GM18870 (cell line): ENCODE results near the gene NT5C1B.

Source experiments
- ATAC-seq: cut with Tn5 transposase; IDR thresholded peaks from one replicate; pipeline ENCODE4 v1.9.1; 2021; ENCODE audit warnings: moderate library complexity; ENCODE audit not compliant: unreplicated experiment

Gene NT5C1B

DNA sequence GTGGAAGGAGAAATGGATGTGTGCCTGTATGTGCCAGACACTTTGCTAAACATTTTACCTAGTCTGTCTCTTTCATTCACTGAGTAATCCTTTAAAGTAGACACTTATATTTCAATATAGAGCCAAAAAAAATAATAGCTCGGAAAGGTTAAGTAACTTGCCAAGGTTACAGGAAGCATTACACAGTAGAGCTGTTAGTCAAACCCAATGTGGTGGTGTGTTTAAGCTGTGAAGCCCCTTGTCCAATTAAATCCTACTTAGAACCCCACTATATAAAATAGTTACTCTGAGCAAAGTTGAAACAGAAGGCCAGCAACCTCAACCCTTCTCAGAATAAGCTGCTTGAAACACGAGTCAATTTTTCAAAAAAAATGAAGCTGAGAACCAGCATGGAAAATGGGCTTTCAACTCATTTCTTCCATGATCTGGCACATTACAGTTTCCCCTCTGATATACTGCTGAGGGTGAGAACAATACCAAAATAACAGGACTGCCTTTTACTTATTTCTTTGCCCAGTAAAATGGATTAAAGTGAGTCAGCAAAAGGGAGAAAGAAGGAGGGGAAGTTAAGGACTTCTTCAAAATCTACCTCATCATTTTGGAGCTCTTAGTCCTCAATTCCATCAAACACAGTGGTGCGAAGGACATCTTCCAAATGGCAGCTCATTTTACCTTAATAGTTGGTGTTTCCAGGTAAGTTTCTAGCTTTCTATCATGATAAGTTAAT lies 36.9 kb downstream of the NT5C1B start:
- ATAC-seq = no peak

DNA sequence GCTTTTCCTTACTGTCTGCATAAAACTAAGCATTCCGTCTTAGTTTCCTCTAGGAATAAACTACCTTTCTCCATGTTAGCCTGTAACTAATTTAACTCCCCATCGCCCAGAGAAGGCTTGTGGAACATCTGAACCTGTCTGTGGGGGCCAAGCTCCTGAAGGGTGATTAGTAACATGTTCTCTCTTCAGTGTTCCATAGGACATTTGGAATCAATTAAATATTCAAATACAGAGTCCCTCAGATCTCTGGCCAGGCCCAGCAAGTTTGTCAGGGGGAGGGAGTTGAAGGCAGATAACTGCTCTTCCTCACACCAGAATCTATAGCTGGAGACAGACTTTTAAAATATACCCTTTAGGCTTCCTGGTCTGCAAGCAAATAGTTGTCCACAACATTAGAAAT lies 37.7 kb downstream of the NT5C1B start:
- no peak for ATAC-seq

DNA sequence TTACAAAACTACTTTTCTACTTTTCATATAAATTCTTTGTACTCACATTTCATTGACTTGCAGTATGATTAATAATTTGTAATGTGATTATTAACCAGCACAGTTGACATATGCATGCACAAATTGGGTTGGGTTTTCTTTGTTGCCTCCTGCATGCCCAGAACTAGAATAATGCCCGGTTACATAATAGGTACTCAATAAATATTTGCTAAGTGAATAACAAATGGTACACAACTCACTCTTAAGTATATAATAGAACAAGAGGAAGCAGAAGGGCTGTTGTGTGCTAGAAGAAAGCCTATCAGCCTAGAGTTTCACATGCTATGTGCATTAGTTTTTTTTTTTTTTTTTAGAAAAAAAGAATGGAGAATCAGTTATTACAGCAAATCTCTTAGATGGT lies 38.2 kb downstream of the NT5C1B start:
- ATAC-seq = no peak

DNA sequence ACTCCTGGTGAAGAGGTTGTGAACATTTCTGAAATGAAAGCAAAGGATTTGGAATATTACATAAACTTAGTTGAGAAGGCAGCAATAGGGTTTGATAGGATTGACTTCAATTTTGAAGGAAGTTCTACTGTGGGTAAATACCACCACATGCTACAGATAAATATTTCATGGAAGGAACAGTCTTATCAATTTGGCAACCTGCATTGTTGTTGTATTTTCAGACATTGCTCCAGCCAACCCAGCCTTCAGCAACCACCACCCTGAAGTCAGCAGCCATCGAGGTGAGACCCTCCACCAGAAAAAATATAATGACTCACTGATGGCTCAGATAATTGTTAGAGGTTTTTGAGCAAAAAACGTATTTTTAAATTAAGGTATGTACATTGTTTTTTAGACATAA lies 38.9 kb downstream of the NT5C1B start:
- no peak for ATAC-seq

DNA sequence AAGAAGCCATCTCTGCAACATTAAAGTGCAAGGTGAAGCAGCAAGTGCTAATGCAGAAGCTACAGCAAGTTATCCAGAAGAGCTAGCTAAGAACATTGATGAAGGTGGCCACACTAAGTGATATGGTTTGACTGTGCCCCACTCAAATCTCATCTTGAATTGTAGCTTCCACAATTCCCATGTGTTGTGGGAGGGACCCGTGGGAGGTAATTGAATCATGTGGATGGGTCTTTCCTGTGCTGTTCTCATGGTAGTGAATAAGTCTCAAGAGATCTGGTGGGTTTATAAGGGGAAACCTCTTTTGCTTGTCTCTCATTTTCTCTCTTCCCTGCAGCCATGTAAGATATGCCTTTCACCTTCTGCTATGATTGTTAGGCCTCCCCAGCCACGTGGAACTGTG lies 40.3 kb downstream of the NT5C1B start:
- no peak for ATAC-seq

DNA sequence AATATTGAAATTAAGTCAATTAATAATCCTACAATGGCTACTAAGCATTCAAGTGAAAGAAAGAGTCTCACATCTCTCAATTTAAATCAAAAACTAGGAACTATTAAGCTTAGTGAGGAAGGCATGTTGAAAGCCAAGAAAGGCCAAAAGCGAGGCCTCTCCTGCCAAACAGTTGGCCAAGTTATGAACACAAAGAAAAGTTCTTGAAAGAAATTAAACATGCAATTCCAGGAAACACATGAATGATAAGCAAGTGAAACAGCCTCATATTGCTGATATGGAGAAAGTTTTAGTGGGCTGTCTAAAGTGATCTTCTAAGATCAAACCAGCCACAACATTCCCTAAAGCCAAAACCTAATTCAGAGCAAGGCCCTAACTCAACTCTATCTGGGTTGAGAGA lies 40.7 kb downstream of the NT5C1B start:
- ATAC-seq = no peak

DNA sequence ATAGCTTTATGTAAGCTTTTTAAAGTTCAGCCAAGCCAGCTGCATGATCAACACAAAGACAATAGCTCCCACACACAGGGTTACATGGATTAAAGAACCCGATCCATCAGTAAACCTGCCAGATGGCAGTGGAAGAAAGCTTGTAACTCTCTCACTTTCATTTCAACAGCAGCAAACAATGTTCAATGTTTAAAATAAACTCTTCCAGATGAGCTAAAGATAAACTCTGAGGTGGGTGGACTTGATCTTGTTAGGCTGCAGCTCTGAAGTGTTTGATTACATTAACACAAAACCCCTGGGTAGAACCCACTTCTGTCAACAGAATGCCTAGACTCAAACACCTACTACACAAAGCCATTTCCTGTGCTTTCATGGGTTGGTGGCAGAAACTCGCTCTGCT lies 42.8 kb downstream of the NT5C1B start:
- ATAC-seq = no peak

DNA sequence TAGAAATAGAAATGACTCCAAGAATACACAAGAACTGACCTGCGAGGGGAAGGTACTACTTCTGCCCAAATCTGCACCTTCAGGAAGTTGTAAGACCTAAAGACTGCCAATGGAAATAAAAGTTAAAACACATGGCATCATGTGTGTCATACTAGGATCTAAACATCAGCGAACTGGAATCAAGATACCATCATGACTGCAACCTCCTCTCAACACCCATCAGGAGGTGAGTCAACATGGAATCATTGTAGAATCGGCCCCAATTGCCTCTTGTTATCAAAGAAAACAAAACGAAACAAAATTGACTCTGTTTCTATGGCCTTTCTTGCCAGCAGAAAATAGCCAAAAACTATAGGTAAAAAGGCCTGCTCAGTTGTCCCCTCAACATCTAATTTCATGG lies 44.0 kb downstream of the NT5C1B start:
- ATAC-seq = no peak

DNA sequence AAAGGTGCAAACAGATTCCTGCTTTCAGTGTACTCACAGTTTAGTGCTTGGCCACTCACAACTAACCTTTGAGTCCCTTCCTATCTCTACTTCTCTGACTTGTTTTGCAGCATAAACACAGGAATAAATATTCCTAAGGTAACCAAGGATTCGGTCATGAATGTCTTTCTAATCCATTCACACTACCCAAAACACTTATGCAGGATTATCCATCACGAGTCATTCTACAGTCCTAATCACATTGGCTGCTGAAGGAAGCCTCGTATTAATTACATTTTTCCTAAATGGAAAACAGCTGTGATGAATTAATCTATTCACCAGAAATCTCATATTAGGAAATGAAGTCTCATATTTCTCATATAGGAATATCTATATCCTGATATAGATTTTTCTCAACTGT lies 45.2 kb downstream of the NT5C1B start:
- no peak for ATAC-seq

DNA sequence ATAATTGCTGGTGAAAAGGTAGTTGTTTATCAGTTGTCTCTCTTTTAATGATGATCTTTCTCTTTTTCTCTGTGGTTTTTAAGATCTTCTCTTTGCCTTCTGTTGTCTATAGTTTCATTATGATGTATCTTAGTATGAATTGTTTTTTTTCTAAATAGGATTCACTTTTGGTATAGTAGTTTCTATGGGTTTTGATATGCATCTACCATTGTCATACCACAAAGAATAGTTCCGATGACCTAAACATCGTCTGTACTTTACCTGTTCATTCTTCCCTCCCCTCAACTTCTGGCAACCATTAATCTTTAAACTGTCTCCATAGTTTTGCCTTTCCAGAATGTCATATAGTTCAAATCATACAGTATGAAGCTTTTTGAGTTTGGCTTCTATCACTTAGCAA lies 48.5 kb downstream of the NT5C1B start:
- peak; percentile 68 for ATAC-seq

DNA sequence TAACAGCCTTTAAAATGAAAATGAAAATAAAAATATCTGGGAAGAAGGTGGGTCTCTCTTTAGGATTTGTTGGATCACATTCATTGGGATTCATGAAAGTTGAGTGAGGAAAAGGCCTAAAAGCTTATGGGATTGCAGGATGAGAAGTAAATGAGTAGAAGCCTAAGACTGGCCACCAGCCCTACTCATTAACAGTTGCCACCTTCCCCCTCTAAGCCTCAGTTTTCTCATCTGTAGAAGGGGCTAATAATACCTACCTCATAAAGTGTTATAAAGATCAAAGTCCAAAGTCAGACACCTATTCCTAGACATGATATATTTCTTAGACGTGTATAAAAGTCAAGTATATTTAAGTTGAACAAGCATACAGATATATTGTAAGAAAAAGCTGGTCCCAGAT lies 52.7 kb downstream of the NT5C1B start:
- ATAC-seq = no peak

DNA sequence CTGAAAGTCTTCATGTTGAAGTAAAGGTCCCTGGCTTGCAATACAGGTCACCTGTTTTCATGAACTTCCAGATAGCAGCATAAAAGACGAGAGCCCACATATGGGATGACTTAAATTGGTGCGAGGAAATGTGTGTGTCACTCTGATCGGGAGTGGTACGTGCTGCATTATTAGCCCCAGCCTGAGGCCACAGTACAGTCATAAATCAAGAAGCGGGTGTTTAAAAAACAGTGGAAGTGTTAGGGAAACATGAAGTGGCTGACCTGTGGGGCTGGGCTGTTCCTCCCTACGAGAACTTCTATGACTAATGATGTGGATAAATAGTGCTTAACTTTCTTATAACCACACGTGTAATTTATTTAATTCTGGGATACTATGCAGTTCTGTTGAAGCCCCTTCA lies 53.3 kb downstream of the NT5C1B start:
- no peak for ATAC-seq

DNA sequence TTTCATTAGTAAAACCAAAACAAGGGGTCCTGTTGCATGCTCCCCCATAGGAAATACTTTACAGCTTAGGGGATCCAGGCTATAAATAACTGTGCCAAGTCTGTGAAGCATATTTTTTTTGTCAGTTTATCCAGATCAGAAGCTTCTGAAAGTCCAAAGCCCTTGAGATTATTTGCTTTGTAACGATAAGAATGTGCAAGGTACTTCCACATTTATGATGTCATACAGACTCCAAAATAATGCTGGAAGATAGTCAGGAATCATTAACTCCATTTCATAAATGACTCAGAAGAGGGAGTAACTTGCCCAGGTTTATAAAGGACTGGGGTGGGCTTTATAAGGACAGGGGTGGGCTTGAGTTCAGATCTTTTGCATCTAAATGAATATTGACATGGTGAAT lies 58.2 kb downstream of the NT5C1B start:
- no peak for ATAC-seq

DNA sequence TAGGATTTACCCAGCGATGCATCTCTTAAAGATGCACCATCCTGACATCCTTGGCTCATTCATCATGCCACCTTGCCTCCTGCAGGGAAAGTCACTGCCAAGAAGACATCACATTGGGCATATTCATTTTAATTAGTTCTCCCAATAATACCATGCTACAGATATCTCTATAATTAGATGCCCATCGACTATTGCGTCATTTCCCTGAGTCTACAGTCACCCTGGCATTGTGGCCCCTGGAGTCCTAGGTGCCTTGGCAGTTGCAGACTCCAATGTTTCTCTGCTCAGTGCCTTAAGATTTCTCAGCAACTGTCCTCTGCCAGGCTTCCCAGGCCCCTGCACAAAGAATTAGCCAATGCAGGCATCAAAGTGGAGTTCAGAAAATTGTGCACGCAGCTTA lies 61.5 kb downstream of the NT5C1B start:
- no peak for ATAC-seq

DNA sequence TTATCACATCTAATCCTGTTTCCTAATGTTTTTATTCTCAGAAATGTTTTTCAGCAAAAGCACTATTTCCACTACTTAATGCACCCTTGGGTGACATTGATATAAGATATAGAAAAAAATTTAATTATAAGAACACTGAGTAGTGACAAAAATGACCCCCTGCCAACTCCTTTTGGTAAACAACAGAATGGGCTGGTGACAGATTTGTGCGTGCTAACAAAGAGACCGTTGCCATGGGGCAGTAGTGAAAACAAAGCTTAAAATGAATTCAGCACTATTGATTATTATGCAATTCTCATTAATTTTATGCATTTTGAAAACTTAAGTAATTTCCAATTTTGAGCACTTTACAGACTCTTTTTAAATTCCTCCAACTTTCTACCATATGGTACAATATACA lies 62.0 kb downstream of the NT5C1B start:
- no peak for ATAC-seq

DNA sequence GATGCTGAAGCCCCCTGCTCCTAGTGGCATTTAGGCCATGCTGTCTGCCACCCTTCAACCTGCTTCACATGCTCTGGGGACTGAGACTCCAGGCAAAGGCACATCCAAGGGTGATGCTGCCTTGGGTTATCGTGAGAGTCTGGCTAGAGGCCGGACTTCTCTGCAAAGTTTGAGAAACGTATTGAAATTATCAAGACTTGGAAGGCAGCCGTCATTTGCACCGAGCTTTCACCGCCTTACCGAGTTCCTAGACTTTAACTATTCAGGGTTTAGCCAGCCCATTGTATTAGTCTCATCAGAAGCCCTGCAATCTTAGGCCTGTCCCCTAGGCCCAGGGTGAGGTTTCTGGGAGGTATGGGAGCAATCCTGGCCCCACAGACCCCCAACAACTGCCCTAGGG lies 62.9 kb downstream of the NT5C1B start:
- ATAC-seq = no peak

DNA sequence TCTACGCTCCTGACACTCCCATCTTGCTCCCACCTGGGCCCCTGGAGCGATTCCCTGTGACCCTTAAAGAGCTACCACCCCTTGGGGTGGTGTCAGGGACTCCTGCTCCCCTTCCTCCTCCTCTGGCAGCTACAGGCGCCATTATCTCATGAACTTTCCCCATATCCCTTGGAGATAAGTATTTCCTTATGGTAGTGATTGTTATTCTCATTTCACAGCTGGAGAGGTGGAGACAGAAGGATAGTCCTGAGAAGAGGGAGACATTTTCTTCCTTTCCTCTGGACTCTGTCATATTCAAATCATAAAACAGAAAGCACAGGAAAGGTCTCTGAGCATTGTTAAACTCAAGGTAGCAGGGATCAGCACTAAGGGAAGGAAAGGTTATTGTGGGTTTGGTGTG lies 63.5 kb downstream of the NT5C1B start:
- no peak for ATAC-seq

DNA sequence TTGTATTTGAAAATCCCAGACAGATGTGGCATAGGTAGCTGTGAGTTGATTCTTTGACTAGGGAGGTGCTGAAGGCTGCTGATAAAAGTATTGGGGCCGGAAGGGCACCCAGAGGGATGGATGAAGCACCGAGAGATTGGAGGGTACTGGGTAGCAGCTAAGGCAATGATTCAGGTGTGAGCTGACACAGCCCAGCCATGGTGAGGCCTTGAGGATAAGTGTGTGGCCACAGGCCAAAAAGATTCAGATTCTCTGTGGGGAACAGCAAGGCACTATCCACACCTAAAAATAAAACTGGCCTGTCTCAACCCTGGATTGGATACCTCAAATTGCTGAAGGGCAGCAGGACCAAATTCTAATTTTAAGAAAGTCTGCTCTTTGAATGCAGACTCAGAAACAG lies 64.1 kb downstream of the NT5C1B start:
- ATAC-seq = no peak

DNA sequence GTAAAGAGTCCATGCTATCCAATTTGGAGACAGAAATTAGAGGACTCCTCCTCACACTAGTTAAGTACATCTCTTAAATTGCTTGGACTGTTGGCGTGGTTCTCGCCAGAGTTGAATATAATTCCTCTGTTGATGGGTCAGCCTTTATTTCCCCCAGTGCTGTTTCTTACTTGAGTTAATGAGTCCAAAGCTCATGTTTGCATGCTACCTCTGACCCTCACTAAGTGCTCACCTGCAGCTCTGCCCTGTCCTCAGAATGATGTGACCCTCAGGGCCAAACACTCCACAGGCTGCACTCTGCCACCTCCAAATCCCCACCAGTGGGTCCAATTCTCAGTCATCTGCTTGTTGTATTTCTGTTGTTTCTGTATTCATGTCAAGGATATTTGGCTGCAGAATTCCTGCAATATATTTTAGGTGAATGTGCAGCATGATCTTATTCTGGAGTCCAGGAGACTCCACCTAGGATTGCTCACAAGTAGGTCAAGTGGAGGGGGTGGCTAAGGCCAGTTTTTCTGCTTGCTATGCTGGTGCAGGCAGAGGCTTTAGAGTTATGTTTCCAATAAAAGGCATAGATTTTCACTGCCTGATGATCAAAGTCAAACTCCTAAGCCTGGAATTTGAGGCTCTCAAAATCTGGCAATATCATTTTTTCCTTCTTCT lies 66.8 kb downstream of the NT5C1B start:
- no peak for ATAC-seq

DNA sequence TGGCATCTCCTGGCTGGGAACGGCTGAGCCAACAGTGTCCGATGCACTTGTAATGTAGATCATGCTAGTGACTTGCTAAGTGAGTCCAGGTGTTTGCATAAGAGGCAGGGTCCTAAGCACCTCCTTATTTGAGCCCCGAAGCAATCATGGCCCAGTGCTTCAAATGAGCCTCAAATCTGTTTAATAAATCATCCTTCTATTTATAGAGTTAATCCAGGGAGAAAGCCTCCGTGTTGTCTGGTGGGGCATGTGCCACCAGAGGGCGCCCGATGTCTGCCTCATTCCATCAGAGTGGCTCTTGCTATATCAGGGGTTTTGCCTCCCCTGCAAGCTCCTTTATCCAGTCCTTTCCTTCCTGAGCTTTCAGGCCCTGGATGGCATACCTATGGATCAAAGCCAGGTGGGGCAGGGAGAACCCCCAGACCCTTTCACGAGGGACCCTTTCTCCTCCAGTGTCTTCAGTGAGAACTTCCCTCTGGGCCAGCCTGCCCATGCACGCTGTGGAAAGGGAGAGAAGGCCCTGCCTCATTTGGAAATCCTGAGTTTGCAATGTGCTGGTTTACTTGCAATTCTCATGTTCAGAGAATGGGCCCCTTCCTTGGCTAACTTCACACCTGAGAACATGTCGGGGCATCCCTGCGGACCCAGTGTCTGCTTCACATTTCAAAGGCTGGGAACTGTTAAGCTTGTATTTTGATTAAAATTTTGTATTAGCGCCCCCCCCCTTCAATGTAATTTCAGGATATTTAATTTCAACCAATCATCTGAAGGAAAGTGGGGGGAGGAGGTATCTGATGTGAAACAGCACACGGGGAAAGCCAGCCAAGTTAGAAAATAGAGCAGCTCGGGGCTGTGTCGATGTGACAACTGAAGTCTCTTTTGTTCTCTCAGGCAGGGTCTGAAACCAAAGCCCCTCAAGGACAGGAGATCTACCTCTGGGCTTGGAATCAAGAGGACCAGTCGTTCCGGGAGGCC lies 68.6 kb downstream of the NT5C1B start:
- peak; percentile 79 for ATAC-seq

DNA sequence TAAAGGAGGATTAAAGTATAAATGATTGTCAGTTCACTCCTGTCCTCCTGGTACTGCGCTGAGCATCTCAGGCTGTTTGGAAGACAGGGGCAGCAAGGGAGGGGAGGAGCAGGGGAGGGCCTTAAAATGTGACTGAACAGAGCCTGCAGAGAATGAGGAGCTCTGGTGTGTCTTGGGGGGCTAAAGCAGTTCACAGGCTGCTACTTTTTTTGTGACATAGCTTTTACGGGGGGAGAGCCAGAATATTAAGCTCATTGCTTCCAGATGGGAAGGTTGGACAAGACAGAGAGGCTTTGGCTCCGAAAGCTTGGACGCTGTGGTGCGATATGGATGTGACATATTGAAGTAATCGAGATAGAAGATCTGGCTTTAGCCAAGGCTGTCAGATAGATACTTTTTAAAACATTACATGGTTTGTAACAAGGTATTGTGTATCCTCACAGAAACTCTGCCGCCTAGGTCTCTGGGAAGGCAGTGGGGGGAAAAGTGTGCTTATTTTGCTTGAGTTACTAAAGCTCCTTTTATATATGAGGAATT lies 69.4 kb downstream of the NT5C1B start:
- ATAC-seq = no peak
